Sigmoid colon (tissue), 3 donors: ENCODE data around the gene IL20RA.

Experiments used
- POLR2A ChIP-seq, 2 donors: fragments of 450-650 bp; IDR thresholded peaks; one replicate each; pipeline ENCODE4 v1.6.1; 2016; ENCODE audit warnings: antibody characterized with exemption in 2 of 2, mild to moderate bottlenecking in 2 of 2, moderate library complexity in 2 of 2
- TF ChIP-seq, protein P1 (sequence below), 4 experiments: fragments of 450-650 bp in 3 of 4; fragments of 200-600 bp in 1 of 4; IDR thresholded peaks; one replicate each; pipeline ENCODE4 v1.5.1; 2016 to 2019; ENCODE audit warnings: antibody characterized with exemption in 4 of 4, mild to moderate bottlenecking in 3 of 4, moderate library complexity in 2 of 4

DNA sequence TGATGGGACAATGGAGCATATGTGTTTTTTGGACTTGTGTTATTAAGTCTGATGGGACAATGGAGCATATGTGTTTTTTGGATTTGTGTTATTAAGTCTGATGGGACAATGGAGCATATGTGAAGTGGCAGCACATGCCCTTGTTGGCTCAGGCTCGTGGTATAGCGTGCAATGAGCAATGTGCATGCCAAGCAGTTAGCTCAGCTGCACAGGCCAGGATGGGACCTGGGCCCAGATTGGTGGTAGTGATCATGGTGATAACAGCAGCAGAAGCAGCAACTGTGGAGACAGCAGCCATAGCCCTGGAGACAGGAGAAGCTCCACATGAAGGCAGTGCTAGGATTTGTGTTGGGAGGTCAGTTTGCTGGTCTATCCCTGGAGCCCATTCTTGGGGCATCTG, 61.1 kb downstream of the IL20RA start:
- TF ChIP-seq, protein P1, sequence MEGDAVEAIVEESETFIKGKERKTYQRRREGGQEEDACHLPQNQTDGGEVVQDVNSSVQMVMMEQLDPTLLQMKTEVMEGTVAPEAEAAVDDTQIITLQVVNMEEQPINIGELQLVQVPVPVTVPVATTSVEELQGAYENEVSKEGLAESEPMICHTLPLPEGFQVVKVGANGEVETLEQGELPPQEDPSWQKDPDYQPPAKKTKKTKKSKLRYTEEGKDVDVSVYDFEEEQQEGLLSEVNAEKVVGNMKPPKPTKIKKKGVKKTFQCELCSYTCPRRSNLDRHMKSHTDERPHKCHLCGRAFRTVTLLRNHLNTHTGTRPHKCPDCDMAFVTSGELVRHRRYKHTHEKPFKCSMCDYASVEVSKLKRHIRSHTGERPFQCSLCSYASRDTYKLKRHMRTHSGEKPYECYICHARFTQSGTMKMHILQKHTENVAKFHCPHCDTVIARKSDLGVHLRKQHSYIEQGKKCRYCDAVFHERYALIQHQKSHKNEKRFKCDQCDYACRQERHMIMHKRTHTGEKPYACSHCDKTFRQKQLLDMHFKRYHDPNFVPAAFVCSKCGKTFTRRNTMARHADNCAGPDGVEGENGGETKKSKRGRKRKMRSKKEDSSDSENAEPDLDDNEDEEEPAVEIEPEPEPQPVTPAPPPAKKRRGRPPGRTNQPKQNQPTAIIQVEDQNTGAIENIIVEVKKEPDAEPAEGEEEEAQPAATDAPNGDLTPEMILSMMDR (IDR thresholded peaks at IDR 0.05), result no peak
- TF ChIP-seq POLR2A (IDR thresholded peaks at IDR 0.05), result no peak
